ENCODE results near the gene PDGFRB. TPM values are rescaled to one million over a fixed set of nuclear protein-coding genes. Genes with fewer than 3 reads are reported as not detected.

PDGFRB gene
- total RNA-seq, 1 experiment from 2014 or later, result 1.8 TPM

- intact Hi-C loops (cut with micrococcal nuclease; ENCODE audit: unreplicated experiment), result no loop called here
- TF ChIP-seq POLR2AphosphoS5 (IDR thresholded peaks at IDR 0.05; ENCODE audit: low read depth, low read length) (no peak), TCF7L2 (IDR thresholded peaks at IDR 0.05; ENCODE audit: low read depth, low read length) (no peak), SIN3A (IDR thresholded peaks at IDR 0.05; ENCODE audit: borderline replicate concordance, insufficient read depth, low read depth, low read length) (no peak), CTCF (IDR thresholded peaks at IDR 0.05) (no peak)
- TF ChIP-seq, protein P1, sequence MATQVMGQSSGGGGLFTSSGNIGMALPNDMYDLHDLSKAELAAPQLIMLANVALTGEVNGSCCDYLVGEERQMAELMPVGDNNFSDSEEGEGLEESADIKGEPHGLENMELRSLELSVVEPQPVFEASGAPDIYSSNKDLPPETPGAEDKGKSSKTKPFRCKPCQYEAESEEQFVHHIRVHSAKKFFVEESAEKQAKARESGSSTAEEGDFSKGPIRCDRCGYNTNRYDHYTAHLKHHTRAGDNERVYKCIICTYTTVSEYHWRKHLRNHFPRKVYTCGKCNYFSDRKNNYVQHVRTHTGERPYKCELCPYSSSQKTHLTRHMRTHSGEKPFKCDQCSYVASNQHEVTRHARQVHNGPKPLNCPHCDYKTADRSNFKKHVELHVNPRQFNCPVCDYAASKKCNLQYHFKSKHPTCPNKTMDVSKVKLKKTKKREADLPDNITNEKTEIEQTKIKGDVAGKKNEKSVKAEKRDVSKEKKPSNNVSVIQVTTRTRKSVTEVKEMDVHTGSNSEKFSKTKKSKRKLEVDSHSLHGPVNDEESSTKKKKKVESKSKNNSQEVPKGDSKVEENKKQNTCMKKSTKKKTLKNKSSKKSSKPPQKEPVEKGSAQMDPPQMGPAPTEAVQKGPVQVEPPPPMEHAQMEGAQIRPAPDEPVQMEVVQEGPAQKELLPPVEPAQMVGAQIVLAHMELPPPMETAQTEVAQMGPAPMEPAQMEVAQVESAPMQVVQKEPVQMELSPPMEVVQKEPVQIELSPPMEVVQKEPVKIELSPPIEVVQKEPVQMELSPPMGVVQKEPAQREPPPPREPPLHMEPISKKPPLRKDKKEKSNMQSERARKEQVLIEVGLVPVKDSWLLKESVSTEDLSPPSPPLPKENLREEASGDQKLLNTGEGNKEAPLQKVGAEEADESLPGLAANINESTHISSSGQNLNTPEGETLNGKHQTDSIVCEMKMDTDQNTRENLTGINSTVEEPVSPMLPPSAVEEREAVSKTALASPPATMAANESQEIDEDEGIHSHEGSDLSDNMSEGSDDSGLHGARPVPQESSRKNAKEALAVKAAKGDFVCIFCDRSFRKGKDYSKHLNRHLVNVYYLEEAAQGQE (IDR thresholded peaks at IDR 0.05; ENCODE audit: insufficient read depth in 1 of 2, low read depth in 2 of 2, low read length in 1 of 2), result no peak
- H3K27ac ChIP-seq (ENCODE audit: low read length), result no peak overlapping the region
- ATAC-seq (no peak), DNase-seq (ENCODE audit: low read depth, low spot score) (no peak)
- peaks cover 17% of the 10 kb centered on the region for H3K4me1 ChIP-seq (ENCODE audit: control insufficient read depth, insufficient read depth, low read length)
- no peaks in the 10 kb centered on the region for H3K36me3 ChIP-seq (ENCODE audit: control insufficient read depth, insufficient read depth, low read length)
- H3K27me3 ChIP-seq (ENCODE audit: control insufficient read depth, insufficient read depth, low read length), result no peaks in the 10 kb centered on the region
- no TSS peak for BruUV-seq (replicated peaks)
- ChIA-PET POLR2A (no interaction called here), CTCF (no interaction called here)
- no peaks in the 10 kb centered on the region for H3K9me3 ChIP-seq (ENCODE audit: control insufficient read depth, insufficient read depth, low read depth, low read length)
- in situ Hi-C loops (cut with HindIII; ENCODE audit: low pct_unique_long_range_greater_than_20kb, low sequenced_read_pairs), result no loop called here
- H3K4me3 ChIP-seq (ENCODE audit: low read depth in 2 of 2, low read length in 2 of 2), result no peak overlapping the region
These were observed 9.4 kb downstream of the PDGFRB start for GRCh38 chr5:150146235-150146634.

DNA sequence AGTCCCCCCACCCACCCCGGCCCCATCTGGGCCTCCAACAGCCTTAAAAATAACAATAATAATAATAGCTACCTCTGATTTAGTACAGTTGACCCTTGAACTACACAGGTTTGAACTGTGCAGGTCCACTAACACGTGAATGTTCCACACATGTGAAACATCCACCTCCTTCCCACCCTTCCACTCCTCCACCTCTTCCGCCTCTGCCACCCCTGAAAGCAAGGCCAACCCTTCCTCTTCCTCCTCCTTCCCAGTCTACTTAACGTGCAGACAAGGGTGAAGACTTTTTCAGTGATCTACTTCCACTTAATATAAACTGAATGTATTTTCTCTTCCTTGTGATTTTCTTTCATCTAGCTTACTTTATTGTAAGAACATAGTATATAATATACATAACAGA is 10.8 kb downstream of the PDGFRB start:
- no peaks in the 10 kb centered on the region for H3K27me3 ChIP-seq (ENCODE audit: control insufficient read depth, insufficient read depth, low read length)
- TF ChIP-seq SIN3A (IDR thresholded peaks at IDR 0.05; ENCODE audit: borderline replicate concordance, insufficient read depth, low read depth, low read length) (no peak), POLR2AphosphoS5 (IDR thresholded peaks at IDR 0.05; ENCODE audit: low read depth, low read length) (no peak), TCF7L2 (IDR thresholded peaks at IDR 0.05; ENCODE audit: low read depth, low read length) (no peak), CTCF (IDR thresholded peaks at IDR 0.05) (no peak)
- TF ChIP-seq, protein P1 (IDR thresholded peaks at IDR 0.05; ENCODE audit: insufficient read depth in 1 of 2, low read depth in 2 of 2, low read length in 1 of 2), result no peak
- intact Hi-C loops (cut with micrococcal nuclease; ENCODE audit: unreplicated experiment) (no loop called here), in situ Hi-C loops (cut with HindIII; ENCODE audit: low pct_unique_long_range_greater_than_20kb, low sequenced_read_pairs) (no loop called here)
- ATAC-seq, result no peak
- POLR2A ChIA-PET, result interaction anchor here (0.6 kb wide), 3 partner anchors 138 to 774 kb away, joined by 5 to 14 read pairs (median 7); no protein-coding TSS in a partner anchor
- no peak overlapping the region for H3K4me3 ChIP-seq (ENCODE audit: low read depth in 2 of 2, low read length in 2 of 2)
- H3K4me1 ChIP-seq (ENCODE audit: control insufficient read depth, insufficient read depth, low read length), result peaks cover 18% of the 10 kb centered on the region
- CTCF ChIA-PET, result no interaction called here
- H3K9me3 ChIP-seq (ENCODE audit: control insufficient read depth, insufficient read depth, low read depth, low read length), result no peaks in the 10 kb centered on the region
- H3K27ac ChIP-seq (ENCODE audit: low read length), result no peak overlapping the region
- H3K36me3 ChIP-seq (ENCODE audit: control insufficient read depth, insufficient read depth, low read length), result no peaks in the 10 kb centered on the region
- DNase-seq (ENCODE audit: low read depth, low spot score), result no peak
- BruUV-seq (replicated peaks), result no TSS peak
